ENCODE measurements around the gene PTCH1. TPM values are rescaled to one million over a fixed set of nuclear protein-coding genes. Genes with fewer than 3 reads are reported as not detected.
A peak's percentile ranks its signal among the peaks of the same experiment; 100 is the strongest.

The PTCH1 gene
- total RNA-seq, 1 donor from 2014 or later = 81.0 TPM

DNA sequence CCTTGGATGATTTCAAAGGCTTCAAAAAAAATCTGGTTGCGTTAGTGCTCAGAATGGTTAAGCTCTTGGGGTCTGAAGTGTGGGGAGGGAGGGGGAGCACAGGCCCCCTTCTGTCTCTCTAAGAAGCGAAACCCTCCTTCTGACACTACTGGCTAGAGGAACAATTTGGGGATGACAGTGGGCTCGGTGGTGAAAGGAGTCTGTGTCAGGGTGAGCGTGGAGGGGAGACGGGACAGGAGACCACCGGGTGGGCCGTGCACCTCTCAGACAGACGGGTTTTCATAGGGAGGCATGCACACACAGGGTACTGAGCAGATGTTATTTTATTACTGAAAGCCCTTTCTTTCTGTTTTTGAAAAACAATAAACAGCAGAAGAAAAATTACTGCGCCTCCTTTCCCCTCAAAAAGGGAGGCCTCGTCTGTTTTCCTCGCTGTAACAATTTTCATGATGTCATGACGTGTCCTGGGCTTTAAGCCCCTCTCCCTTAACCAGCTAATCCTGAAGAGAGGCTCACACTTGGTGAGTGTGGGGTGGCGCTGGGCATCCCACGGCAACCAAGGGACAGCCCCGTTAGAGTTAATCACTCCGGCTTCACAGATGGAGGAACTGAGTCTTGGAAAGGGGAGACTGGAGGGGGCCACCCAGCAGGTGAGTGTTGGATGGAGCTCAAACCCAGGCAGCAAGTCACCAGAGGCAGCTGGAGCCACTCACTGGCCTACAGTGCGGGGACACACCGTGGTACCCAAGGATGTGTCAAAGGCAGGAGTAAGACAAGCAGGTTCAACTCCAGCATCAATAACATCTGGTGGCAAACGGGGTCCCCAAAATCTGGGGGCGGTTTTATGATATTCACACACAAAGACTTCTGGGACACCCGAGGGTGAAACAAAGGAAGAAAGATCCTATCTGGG lies 53.4 kb downstream of the PTCH1 start:
- no peak for DNase-seq (ENCODE audit: low spot score)

GRCh38 chr9:95462249-95463147 lies 54.3 kb downstream of the PTCH1 start:
- peak; percentile 72 for DNase-seq (ENCODE audit: low spot score)

GRCh38 chr9:95461448-95462248 lies 55.1 kb downstream of the PTCH1 start:
- no peak for DNase-seq (ENCODE audit: low spot score)

GRCh38 chr9:95460518-95461164 lies 56.1 kb downstream of the PTCH1 start:
- no peak for DNase-seq (ENCODE audit: low spot score)

DNA sequence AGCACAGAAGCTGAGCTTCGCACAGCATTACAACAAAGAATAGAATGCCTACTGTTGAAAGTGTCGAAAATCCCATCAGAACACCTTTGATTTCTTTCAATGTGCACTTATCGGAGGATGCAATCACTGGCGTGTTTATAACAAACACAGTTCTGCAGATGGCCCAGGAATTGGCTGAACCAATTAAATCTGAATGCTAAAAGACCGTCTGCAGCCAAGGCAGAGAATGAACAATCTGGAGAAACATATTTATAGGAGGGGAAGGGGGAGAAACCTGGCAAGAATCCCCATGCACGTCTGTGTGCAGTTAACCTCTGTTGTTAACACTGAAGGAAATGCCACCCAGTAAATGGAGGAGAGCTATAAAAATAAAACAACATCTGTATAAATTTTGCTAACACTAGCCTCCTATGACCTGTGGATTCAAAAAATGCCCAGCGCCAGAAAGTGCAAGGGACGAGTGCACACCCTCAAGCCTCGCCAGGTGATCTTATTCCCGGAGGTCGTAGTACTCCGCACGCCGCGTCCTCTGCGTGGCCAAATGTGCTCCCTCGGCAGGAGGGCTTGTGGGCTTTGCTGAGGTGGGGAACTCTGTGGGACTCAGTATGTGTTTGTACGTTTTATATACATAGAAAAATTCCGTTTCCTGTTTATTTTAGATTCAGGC lies 56.8 kb downstream of the PTCH1 start:
- no peak for DNase-seq (ENCODE audit: low spot score)

DNA sequence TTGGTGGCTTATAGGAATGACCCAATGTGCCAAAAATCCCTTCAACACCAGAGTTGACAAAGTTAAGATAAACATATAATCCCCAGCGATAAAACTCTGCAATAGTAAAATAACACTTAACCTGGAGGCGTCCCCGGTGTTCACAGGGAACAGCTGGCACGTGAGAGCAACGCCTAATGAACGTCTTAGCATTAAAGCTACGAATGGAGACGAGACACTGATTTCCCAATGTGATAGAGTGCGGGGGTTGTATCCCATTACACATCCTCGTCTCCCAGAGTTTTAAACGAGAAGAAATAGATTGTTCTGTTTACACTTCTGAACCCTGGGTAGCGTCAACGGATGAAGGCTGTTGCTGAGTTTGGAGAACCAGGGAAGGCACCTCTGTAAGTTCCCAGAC lies 57.6 kb downstream of the PTCH1 start:
- DNase-seq (ENCODE audit: low spot score) = no peak

DNA sequence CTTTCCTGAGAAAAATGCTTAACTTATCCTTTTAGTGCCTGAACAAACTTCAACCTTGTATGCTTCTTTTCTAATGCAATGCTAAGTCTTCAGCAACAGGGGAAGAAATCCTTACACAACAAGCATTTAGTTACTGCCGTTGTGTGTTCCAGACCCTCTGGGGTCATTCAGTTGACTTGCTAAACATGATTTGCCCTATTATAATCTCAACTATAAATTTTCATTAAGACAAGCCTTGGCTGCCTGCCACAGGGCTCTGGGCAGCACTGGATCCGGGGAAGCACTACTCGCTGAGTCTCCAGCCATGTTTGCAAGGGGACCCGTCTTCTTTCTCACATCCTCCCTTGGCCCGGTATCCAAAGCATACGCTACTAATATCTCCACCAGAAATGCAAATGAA lies 58.1 kb downstream of the PTCH1 start:
- DNase-seq (ENCODE audit: low spot score) = no peak

DNA sequence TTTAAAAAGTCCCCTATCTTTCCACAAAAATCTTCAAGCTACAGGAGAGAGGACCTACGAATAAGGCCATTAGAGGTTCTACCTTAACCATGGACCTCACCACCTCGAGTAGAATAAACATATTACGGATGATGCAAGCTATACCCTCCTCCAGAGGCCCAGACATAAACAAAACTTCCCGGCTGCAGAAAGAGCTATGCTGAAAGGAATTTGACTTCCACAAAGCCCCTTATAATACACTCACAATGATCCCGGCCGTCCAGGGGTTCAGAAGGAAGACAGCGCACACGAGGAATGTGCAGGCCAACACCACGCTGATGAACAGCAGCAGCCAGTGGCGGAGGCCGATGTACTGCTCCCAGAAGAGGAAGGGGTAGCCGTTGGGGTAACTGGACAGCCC lies 59.0 kb downstream of the PTCH1 start:
- no peak for DNase-seq (ENCODE audit: low spot score)

DNA sequence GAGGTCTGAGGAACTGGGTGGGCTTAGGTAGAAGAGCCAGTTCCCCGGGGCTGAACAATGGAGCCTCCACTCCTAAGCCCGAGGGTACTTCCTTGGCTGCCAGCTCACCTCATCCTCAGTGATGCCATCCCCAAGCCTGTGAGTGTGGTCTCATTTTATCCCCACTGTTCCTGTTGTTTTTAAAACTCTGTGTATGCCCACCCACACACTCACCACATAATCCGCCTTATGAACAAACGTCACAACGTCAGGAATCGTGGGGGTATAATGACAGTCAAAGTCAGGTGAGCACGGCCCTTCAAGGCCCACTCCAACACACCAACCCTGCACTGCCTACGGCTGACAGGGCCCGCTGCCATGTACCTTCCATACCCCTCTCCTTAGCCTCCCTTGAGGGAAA lies 61.1 kb downstream of the PTCH1 start:
- DNase-seq (ENCODE audit: low spot score) = no peak

DNA sequence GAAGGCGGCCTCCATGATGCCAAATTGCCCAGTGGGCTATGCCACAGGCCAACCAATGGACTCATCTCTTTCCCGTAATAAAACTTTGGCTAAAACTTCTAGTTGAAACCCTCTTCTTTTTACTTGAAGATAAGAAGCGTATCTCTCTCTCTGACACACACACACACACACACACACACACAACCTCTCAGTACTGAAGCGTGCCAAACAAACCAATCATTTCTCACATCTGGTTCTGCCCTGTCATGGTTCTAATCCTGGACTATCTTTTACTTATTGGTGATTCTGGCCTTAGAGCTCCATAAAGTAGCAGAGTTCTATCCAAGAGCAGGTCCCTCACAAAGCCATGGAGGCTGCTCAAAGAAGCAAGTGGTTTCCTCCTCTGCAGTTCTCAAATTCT lies 64.6 kb downstream of the PTCH1 start:
- DNase-seq (ENCODE audit: low spot score) = no peak

- no peak for DNase-seq (ENCODE audit: low spot score)
These were observed 65.7 kb downstream of the PTCH1 start for GRCh38 chr9:95451065-95451426.

- DNase-seq (ENCODE audit: low spot score) = no peak
These were observed 66.4 kb downstream of the PTCH1 start for GRCh38 chr9:95450171-95451064.

DNA sequence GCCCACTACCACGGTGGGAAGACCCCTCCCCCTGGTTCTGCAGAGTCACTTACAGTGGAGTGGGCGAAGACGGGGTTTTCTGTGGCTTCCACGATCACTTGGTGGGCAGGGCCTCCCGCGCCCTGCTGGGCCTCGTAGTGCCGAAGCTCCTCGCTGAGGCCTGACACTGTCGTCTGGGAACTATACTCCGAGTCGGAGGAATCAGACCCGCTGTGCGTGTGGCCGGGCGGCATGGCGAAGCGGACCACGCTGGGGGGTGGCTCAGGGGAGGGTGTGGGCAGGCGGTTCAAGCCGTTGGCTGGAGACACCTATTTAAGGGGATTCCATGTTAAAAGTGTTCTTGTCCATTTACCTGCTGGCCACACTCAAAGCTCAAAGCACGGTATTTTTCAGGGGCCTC lies 67.8 kb downstream of the PTCH1 start:
- no peak for DNase-seq (ENCODE audit: low spot score)

- DNase-seq (ENCODE audit: low spot score) = no peak
These were observed 68.9 kb downstream of the PTCH1 start for GRCh38 chr9:95447660-95448420.

GRCh38 chr9:95446984-95447383 lies 69.8 kb downstream of the PTCH1 start:
- DNase-seq (ENCODE audit: low spot score) = no peak

- DNase-seq (ENCODE audit: low spot score) = no peak
These were observed 70.5 kb downstream of the PTCH1 start for GRCh38 chr9:95446259-95446658.

DNA sequence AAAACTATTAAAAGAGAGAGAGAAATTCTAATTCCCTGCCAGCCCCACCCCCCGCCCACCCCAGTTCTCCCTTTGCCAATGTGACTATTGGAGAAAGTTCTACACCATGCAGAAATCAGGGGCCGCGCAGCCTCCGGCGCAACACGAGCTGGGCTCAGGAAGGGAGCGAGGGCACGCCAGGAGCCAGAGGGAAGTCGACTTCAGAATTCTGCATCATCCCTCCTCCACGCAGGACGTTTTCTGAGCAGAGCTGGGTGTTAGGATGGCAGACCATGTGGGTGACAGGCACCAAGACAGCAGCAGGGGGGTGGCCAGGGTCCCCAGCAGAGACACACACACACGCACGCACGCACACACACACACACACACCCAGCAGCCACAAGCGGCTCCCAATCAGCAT lies 72.6 kb downstream of the PTCH1 start:
- no peak for DNase-seq (ENCODE audit: low spot score)

DNA sequence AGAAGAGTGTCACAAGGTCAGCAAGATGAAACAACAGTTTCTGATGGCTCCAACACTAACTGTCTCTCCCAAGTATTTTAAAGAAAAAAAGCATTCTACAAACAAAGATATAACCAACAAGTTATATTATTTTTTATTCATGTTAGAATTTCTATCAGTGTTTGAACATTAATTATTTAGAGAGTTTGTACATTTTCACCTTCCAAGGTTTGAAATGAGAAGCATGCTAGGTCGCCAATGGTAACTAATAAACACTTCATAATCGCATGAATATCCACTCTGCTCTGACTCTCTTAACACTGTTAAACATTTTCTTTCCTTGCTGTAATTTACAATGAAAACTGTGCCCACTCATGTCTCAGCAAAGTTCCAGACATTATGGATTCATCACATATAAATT lies 73.5 kb downstream of the PTCH1 start:
- DNase-seq (ENCODE audit: low spot score) = no peak

DNA sequence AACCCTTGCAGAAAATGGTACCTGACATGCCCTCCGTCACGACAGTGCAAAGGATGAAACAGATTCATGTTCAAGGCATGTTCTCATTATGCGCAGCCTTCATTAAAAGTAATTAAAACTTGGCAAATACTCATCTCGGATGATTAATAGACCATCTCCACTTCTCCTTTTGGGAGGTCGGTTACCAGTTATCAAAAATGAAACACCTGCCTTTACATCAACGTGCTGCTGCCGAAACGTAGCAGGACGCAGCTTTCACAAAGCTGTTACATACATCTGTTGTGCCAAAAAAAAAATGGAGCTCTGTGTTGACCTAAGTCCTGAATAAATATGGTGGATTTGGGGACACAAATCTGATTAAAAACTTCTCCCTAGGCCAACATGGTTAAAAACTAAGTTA lies 75.7 kb downstream of the PTCH1 start:
- no peak for DNase-seq (ENCODE audit: low spot score)

Measured in ureter (tissue), 1 donor.